ENCODE results near the gene ZNF423. TPM values are rescaled to one million over a fixed set of nuclear protein-coding genes. Genes with fewer than 3 reads are reported as not detected.

The ZNF423 gene
- total RNA-seq, 1 experiment from 2014 or later: not detected

DNA sequence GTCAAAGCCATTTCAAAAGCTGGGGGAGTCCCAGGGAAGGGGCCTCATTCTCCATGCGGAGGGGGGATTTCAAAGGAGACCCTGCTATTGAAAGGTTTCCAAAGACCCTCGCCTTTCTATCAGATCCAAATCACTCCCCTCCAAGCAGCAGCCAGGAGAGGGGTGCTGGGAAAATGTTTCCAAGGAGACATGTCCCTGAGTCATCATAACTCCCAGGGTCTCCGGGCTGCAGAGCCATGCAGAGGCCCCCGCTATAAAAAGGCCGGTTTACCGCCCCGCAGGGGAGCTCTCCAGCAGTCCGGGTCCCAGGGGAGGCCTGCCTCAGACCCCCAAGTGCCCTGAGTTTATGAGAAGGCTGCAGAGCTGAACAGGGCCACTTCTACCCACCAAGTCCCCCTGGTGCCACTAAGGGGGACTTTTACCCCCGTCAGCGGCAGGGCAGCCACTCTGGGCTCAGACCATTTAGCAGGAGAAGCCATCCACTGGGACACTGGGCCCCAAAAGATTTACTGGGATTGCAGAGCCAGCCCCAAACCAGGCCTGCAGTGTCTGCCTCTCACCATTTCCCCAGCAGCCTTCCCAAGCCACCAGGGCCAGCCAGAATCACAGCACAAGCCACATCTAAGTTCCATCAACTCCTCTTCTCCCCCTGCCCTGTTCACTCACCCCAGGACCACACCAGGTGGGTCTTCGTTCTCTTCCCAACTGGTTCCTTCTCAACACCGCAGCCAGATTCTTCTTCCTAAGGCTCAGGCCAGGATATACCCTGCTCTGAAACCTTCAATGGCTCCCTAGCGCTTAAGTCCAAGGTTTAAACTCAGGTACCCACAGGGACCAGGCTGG lies 234.4 kb downstream of the ZNF423 start:
- CTCF ChIA-PET: no interaction called here
- H3K27ac Mint-ChIP-seq (ENCODE audit: unreplicated experiment): no peak overlapping the region
- TF ChIP-seq, protein P1, sequence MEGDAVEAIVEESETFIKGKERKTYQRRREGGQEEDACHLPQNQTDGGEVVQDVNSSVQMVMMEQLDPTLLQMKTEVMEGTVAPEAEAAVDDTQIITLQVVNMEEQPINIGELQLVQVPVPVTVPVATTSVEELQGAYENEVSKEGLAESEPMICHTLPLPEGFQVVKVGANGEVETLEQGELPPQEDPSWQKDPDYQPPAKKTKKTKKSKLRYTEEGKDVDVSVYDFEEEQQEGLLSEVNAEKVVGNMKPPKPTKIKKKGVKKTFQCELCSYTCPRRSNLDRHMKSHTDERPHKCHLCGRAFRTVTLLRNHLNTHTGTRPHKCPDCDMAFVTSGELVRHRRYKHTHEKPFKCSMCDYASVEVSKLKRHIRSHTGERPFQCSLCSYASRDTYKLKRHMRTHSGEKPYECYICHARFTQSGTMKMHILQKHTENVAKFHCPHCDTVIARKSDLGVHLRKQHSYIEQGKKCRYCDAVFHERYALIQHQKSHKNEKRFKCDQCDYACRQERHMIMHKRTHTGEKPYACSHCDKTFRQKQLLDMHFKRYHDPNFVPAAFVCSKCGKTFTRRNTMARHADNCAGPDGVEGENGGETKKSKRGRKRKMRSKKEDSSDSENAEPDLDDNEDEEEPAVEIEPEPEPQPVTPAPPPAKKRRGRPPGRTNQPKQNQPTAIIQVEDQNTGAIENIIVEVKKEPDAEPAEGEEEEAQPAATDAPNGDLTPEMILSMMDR (IDR thresholded peaks at IDR 0.05; ENCODE audit: unreplicated experiment): no peak
- H3K4me3 Mint-ChIP-seq (ENCODE audit: low read depth, unreplicated experiment): no peak overlapping the region
- no peaks in the 10 kb centered on the region for H3K9me3 Mint-ChIP-seq (ENCODE audit: low read depth, unreplicated experiment)
- DNase-seq: no peak
- peaks cover 16% of the 10 kb centered on the region for H3K27me3 Mint-ChIP-seq (ENCODE audit: unreplicated experiment)
- no peaks in the 10 kb centered on the region for H3K36me3 Mint-ChIP-seq (ENCODE audit: insufficient read depth, unreplicated experiment)
- intact Hi-C loops (cut with micrococcal nuclease; ENCODE audit: unreplicated experiment): no loop called here
- BruUV-seq (replicated peaks): no TSS peak
- H3K4me1 Mint-ChIP-seq (ENCODE audit: low read depth, unreplicated experiment): no peaks in the 10 kb centered on the region

DNA sequence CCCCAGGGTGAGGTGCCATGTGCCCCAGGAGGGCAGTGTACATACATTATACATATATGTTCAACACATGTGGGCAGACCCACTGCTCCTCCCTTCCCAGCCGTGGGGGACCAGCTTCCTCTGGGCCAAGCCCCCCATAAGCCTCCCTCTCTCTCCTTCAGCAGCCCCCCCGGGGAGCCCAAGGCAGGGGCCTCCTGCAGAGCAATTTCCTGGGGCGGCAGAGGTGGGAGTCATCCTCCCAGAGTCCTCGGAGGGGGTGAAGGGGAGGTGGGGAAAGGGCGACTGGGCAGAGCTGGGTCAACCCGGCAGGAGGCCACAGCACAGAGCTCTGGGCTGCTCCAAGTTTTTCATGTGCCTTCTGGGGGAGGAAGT lies 235.1 kb downstream of the ZNF423 start:
- CTCF ChIA-PET: no interaction called here
- intact Hi-C loops (cut with micrococcal nuclease; ENCODE audit: unreplicated experiment): no loop called here
- Mint-ChIP-seq H3K4me1 (ENCODE audit: low read depth, unreplicated experiment) (no peaks in the 10 kb centered on the region), H3K36me3 (ENCODE audit: insufficient read depth, unreplicated experiment) (no peaks in the 10 kb centered on the region), H3K9me3 (ENCODE audit: low read depth, unreplicated experiment) (no peaks in the 10 kb centered on the region), H3K27ac (ENCODE audit: unreplicated experiment) (no peak overlapping the region), H3K27me3 (ENCODE audit: unreplicated experiment) (peaks cover 22% of the 10 kb centered on the region), H3K4me3 (ENCODE audit: low read depth, unreplicated experiment) (no peak overlapping the region)
- TF ChIP-seq, protein P1 (IDR thresholded peaks at IDR 0.05; ENCODE audit: unreplicated experiment): no peak
- BruUV-seq (replicated peaks): no TSS peak
- DNase-seq: no peak

DNA sequence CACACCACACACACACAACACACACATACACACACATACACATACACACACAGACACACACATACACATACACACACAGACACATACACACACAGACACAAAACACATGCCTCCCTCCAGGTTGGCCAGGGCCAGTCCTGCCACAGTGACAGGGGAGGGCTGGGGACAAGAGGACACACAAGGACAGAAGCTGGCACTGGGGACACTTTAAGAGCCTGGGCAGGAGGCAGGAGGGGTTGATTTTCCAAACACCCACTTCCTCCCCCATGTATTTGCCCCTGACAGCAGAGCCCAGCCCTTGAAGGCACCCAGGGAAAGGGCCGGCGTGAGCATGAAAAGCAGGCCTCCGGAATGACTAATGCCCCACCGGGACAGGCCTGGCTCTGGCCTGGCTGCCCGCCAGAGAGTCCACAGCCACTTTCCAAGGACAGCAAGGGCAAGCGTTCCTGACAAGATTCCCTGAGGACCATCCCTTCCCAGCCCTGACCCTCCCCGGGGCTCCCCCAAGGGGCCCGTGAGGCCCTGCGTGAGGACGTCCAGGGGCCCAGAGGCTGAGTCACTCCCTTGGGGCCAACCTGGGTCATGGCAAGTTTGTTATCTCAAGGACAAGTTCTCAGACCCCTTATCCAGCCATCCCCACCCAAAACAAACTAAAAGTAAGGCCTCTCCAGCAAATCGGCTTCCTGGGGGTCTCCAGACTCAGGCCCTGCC lies 235.6 kb downstream of the ZNF423 start:
- Mint-ChIP-seq H3K36me3 (ENCODE audit: insufficient read depth, unreplicated experiment) (no peaks in the 10 kb centered on the region), H3K4me3 (ENCODE audit: low read depth, unreplicated experiment) (no peak overlapping the region), H3K27me3 (ENCODE audit: unreplicated experiment) (peaks cover 27% of the 10 kb centered on the region), H3K9me3 (ENCODE audit: low read depth, unreplicated experiment) (no peaks in the 10 kb centered on the region), H3K4me1 (ENCODE audit: low read depth, unreplicated experiment) (no peaks in the 10 kb centered on the region), H3K27ac (ENCODE audit: unreplicated experiment) (no peak overlapping the region)
- intact Hi-C loops (cut with micrococcal nuclease; ENCODE audit: unreplicated experiment): no loop called here
- DNase-seq: peak; percentile 60
- TF ChIP-seq, protein P1 (IDR thresholded peaks at IDR 0.05; ENCODE audit: unreplicated experiment): no peak
- CTCF ChIA-PET: interaction anchor here (0.7 kb wide), 1 partner anchor 963 kb away, joined by 3 read pairs; no protein-coding TSS in a partner anchor
- BruUV-seq (replicated peaks): no TSS peak

DNA sequence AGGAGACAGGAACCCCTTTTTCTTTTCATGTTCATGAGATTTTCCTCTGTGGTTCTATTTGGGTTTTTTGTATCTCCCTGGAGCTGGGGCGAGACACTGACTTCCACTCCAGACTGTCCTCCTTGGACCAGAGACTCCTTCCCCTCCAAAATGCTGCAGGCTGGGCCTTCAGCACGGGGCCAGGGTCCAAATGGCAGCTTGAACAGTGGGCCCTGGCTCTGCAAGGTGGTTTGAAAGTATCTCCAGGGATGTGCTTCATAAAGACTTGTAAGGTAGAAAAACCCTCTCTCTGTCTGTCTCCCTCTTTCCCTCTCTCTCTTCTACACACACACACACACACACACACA lies 236.1 kb downstream of the ZNF423 start:
- TF ChIP-seq, protein P1 (IDR thresholded peaks at IDR 0.05; ENCODE audit: unreplicated experiment): no peak

More for the DNA sequence above, 236.1 kb downstream of the ZNF423 start:
- H3K4me1 Mint-ChIP-seq (ENCODE audit: low read depth, unreplicated experiment): no peaks in the 10 kb centered on the region
- CTCF ChIA-PET: interaction anchor here (0.7 kb wide), 1 partner anchor 963 kb away, joined by 3 read pairs; no protein-coding TSS in a partner anchor
- H3K36me3 Mint-ChIP-seq (ENCODE audit: insufficient read depth, unreplicated experiment): no peaks in the 10 kb centered on the region
- intact Hi-C loops (cut with micrococcal nuclease; ENCODE audit: unreplicated experiment): no loop called here
- H3K9me3 Mint-ChIP-seq (ENCODE audit: low read depth, unreplicated experiment): no peaks in the 10 kb centered on the region
- BruUV-seq (replicated peaks): no TSS peak
- H3K4me3 Mint-ChIP-seq (ENCODE audit: low read depth, unreplicated experiment): no peak overlapping the region
- DNase-seq: no peak
- H3K27ac Mint-ChIP-seq (ENCODE audit: unreplicated experiment): no peak overlapping the region
- H3K27me3 Mint-ChIP-seq (ENCODE audit: unreplicated experiment): peaks cover 33% of the 10 kb centered on the region

All from Calu3 (cell line).